Measurements from ENCODE around the gene REV3L. TPM values are rescaled to one million over a fixed set of nuclear protein-coding genes. Genes with fewer than 3 reads are reported as not detected.
"Not testable (repeated sequence)": the region's sequence is repeated elsewhere in the genome, so short reads cannot be mapped to it uniquely, and the experiment has no call there.

The REV3L gene
- total RNA-seq, 3 donors from 2014 or later, result 17.7 to 56.4 (median 20.7) TPM

- Histone ChIP-seq H3K4me1 (ENCODE audit: low read depth) (no peaks in the 10 kb centered on the region), H3K4me3 (no peak overlapping the region), H3K36me3 (ENCODE audit: low read depth) (no peaks in the 10 kb centered on the region), H3K9me3 (no peaks in the 10 kb centered on the region)
- DNase-seq, result peak in 1 of 3 donors; percentile 4
- peak; percentile 96 for ATAC-seq
- intact Hi-C loops (cut with DNase I, micrococcal nuclease), result no loop called here
- TF ChIP-seq CTCF (IDR thresholded peaks at IDR 0.05), result no peak
Observed at GRCh38 chr6:111307275-111307858, 175.7 kb downstream of the REV3L start.

GRCh38 chr6:111306104-111306888, 176.7 kb downstream of the REV3L start:
- H3K4me1 ChIP-seq (ENCODE audit: low read depth), result no peaks in the 10 kb centered on the region
- intact Hi-C loops (cut with DNase I, micrococcal nuclease), result no loop called here
- peaks cover under 1% of the 10 kb centered on the region for H3K9me3 ChIP-seq
- no peak overlapping the region for H3K4me3 ChIP-seq
- TF ChIP-seq CTCF (IDR thresholded peaks at IDR 0.05), result no peak
- DNase-seq, result no peak
- no peaks in the 10 kb centered on the region for H3K36me3 ChIP-seq (ENCODE audit: low read depth)
- peak; percentile 67 for ATAC-seq

GRCh38 chr6:111301946-111302345, 181.1 kb downstream of the REV3L start:
- DNase-seq, result no peak
- TF ChIP-seq CTCF (IDR thresholded peaks at IDR 0.05), result no peak

GRCh38 chr6:111300938-111301800, 181.8 kb downstream of the REV3L start:
- DNase-seq; H3K36me3 ChIP-seq (ENCODE audit: low read depth); H3K4me3 ChIP-seq: not testable (repeated sequence)

More at GRCh38 chr6:111301946-111302345, 181.1 kb downstream of the REV3L start:
- Histone ChIP-seq H3K9me3 (peaks cover 4% of the 10 kb centered on the region), H3K4me3 (no peak overlapping the region), H3K36me3 (ENCODE audit: low read depth) (no peaks in the 10 kb centered on the region), H3K4me1 (ENCODE audit: low read depth) (no peaks in the 10 kb centered on the region)
- ATAC-seq, result no peak
- intact Hi-C loops (cut with DNase I, micrococcal nuclease), result no loop called here

GRCh38 chr6:111297776-111298175, 185.2 kb downstream of the REV3L start:
- ATAC-seq, result no peak
- DNase-seq, result no peak
- peaks cover 4% of the 10 kb centered on the region for H3K9me3 ChIP-seq
- intact Hi-C loops (cut with DNase I, micrococcal nuclease), result no loop called here
- TF ChIP-seq CTCF (IDR thresholded peaks at IDR 0.05), result no peak
- no peaks in the 10 kb centered on the region for H3K36me3 ChIP-seq (ENCODE audit: low read depth)
- no peak overlapping the region for H3K4me3 ChIP-seq
- H3K4me1 ChIP-seq (ENCODE audit: low read depth), result no peaks in the 10 kb centered on the region

More at GRCh38 chr6:111300938-111301800, 181.8 kb downstream of the REV3L start:
- ATAC-seq; H3K4me1 ChIP-seq (ENCODE audit: low read depth); intact Hi-C loops (cut with DNase I, micrococcal nuclease); H3K9me3 ChIP-seq: not testable (repeated sequence)

All from mucosa of descending colon (tissue), 3 donors.